ENCODE measurements around the gene TOMM22.

Gene TOMM22

DNA sequence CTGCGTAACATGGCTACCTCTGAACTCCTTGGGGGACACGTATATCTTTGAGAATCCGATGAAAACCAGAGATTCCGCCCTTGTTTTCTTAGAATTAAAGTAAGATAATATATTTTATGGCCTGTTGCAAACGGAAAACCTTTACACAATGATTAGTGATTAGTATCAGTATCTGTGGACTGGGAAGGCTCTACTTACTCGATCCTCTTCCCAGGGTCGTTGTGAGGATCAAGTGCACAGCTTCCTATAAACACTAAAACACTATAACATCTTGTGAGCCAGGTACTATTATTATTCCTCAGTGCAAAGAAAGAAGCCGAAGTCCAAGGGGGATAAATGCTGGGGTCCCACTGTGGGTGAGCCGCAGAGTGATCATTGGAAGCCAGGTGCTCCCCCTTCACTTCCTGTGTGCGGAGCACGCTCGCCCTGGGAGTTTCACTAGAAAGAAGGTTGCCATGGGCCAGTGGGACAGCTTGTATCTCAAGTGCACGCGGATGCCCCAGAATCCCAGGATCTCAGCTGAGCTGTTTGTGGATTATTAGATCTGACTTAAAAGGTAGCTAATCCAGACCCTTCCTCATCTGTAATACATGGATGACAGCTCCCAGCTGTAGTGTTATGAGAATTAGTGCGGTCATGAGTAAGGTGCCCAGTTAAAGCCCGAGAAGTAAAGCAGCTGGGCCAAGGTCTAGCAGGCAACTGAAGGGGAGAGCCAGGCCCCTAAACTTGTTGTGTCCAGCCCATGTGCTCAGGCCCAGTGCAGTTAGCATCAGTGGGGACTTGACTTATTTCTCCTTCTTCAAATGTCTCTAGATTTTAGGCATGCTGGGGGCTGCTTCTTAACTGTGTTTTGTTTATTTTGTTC lies 24.5 kb upstream of the TOMM22 start:
- Histone ChIP-seq H3K4me2 (ENCODE audit: low read length) (peak overlapping the region; percentile 94), H3K4me3 (ENCODE audit: low read depth, low read length) (peak overlapping the region; percentile 95), H3K27ac (ENCODE audit: low read depth, low read length) (no peak overlapping the region), H2BK12ac (ENCODE audit: low read length) (no peak overlapping the region), H2BK120ac (ENCODE audit: insufficient read depth, low read length, poor library complexity) (no peak overlapping the region), H2BK5ac (ENCODE audit: low read depth, low read length, poor library complexity) (no peak overlapping the region), H3K14ac (ENCODE audit: low read length) (peak overlapping the region; percentile 74), H3K79me1 (ENCODE audit: low read length) (peaks cover 9% of the 10 kb centered on the region), H3K18ac (ENCODE audit: low read length) (peak overlapping the region; percentile 50), H3K27me3 (ENCODE audit: insufficient read depth, low read length) (no peaks in the 10 kb centered on the region), H3K4ac (ENCODE audit: low read depth, low read length) (peak overlapping the region; percentile 65), H3K9me3 (ENCODE audit: insufficient read depth, low read depth, low read length) (no peaks in the 10 kb centered on the region), H3K9ac (ENCODE audit: low read length) (peak overlapping the region; percentile 93), H4K8ac (ENCODE audit: low read depth, low read length) (peak overlapping the region; percentile 88), H4K12ac (ENCODE audit: low read depth, low read length) (no peak overlapping the region), H3K79me2 (ENCODE audit: control insufficient read depth, insufficient read depth, low read length, poor library complexity) (peaks cover 4% of the 10 kb centered on the region), H2AFZ (ENCODE audit: insufficient read depth, low read length, poor library complexity) (peak overlapping the region; percentile 98), H3K23ac (ENCODE audit: low read length) (no peak overlapping the region), H3K36me3 (ENCODE audit: control insufficient read depth in 1 of 2, insufficient read depth in 2 of 2, low read length in 2 of 2) (no peaks in the 10 kb centered on the region), H3K4me1 (ENCODE audit: control insufficient read depth in 1 of 2, insufficient read depth in 2 of 2, low read length in 2 of 2) (peaks cover 5 to 7% of the 10 kb centered on the region in 2 experiments), H4K91ac (ENCODE audit: low read depth, low read length) (no peak overlapping the region), H2AK5ac (ENCODE audit: low read length) (no peak overlapping the region)
- no peak for DNase-seq
- no CpG with 5 or more reads among the region's 16 CpGs for WGBS (ENCODE audit: extremely low coverage, insufficient coverage, insufficient read length)

DNA sequence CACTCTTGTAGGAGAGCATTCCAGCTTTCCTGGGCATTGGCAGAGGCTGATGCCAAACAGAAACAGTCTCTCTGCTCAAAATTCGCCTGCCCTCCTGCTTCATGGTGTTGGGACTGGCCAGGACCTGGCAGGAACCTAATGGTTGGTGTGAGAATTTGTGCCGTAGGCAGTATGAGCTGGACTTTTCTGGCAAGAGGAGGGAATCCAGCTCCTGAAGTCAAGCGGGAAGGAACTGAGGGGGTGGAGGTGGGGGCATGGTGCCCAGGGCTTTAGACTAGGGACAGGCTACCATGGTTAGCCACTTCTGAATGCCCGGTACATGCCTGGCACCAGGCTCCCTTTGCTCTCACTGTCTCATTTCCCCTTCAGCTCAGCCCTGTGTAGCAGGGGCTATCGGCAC lies 6.9 kb upstream of the TOMM22 start:
- Histone ChIP-seq H2AFZ (ENCODE audit: insufficient read depth, low read length, poor library complexity) (no peak overlapping the region), H3K79me1 (ENCODE audit: low read length) (no peaks in the 10 kb centered on the region), H4K91ac (ENCODE audit: low read depth, low read length) (no peak overlapping the region), H3K9ac (ENCODE audit: low read length) (no peak overlapping the region), H2BK120ac (ENCODE audit: insufficient read depth, low read length, poor library complexity) (no peak overlapping the region), H4K8ac (ENCODE audit: low read depth, low read length) (no peak overlapping the region), H3K27me3 (ENCODE audit: insufficient read depth, low read length) (no peaks in the 10 kb centered on the region), H3K4ac (ENCODE audit: low read depth, low read length) (no peak overlapping the region), H3K4me3 (ENCODE audit: low read depth, low read length) (no peak overlapping the region), H3K79me2 (ENCODE audit: control insufficient read depth, insufficient read depth, low read length, poor library complexity) (no peaks in the 10 kb centered on the region), H2AK5ac (ENCODE audit: low read length) (no peak overlapping the region), H3K9me3 (ENCODE audit: insufficient read depth, low read depth, low read length) (no peaks in the 10 kb centered on the region), H2BK12ac (ENCODE audit: low read length) (no peak overlapping the region), H3K23ac (ENCODE audit: low read length) (no peak overlapping the region), H3K27ac (ENCODE audit: low read depth, low read length) (no peak overlapping the region), H3K36me3 (ENCODE audit: control insufficient read depth in 1 of 2, insufficient read depth in 2 of 2, low read length in 2 of 2) (peaks cover 12 to 18% of the 10 kb centered on the region in 2 experiments), H3K4me1 (ENCODE audit: control insufficient read depth in 1 of 2, insufficient read depth in 2 of 2, low read length in 2 of 2) (no peaks in the 10 kb centered on the region), H2BK5ac (ENCODE audit: low read depth, low read length, poor library complexity) (no peak overlapping the region), H3K4me2 (ENCODE audit: low read length) (no peak overlapping the region), H3K14ac (ENCODE audit: low read length) (no peak overlapping the region), H4K12ac (ENCODE audit: low read depth, low read length) (no peak overlapping the region), H3K18ac (ENCODE audit: low read length) (no peak overlapping the region)
- no CpG with 5 or more reads among the region's 5 CpGs for WGBS (ENCODE audit: extremely low coverage, insufficient coverage, insufficient read length)
- no peak for DNase-seq

DNA sequence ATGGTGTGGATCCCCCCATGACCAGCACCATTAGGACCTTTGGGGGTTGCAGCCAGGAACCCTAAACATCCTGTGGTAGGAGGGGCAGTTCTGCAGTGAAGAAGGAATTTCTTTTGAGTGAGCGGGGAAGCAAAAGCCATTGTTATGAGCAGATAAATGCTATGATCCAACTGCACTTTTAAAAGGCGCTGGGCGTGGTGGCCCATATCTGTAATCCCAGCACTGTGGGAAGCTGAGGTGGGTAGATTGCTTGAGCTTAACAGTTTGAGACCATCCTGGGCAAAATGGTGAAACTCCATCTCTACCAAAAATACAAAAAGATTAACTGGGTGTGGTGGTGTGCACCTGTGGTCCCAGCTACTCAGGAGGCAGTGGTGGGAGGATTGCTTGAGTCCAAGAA lies 5.9 kb upstream of the TOMM22 start:
- Histone ChIP-seq H3K18ac (ENCODE audit: low read length) (no peak overlapping the region), H2AFZ (ENCODE audit: insufficient read depth, low read length, poor library complexity) (no peak overlapping the region), H3K9me3 (ENCODE audit: insufficient read depth, low read depth, low read length) (no peaks in the 10 kb centered on the region), H2BK120ac (ENCODE audit: insufficient read depth, low read length, poor library complexity) (no peak overlapping the region), H3K27me3 (ENCODE audit: insufficient read depth, low read length) (no peaks in the 10 kb centered on the region), H3K4ac (ENCODE audit: low read depth, low read length) (no peak overlapping the region), H3K27ac (ENCODE audit: low read depth, low read length) (no peak overlapping the region), H2BK5ac (ENCODE audit: low read depth, low read length, poor library complexity) (no peak overlapping the region), H4K12ac (ENCODE audit: low read depth, low read length) (no peak overlapping the region), H3K79me1 (ENCODE audit: low read length) (no peaks in the 10 kb centered on the region), H3K14ac (ENCODE audit: low read length) (no peak overlapping the region), H3K9ac (ENCODE audit: low read length) (no peak overlapping the region), H3K4me3 (ENCODE audit: low read depth, low read length) (no peak overlapping the region), H4K91ac (ENCODE audit: low read depth, low read length) (no peak overlapping the region), H3K4me2 (ENCODE audit: low read length) (no peak overlapping the region), H2AK5ac (ENCODE audit: low read length) (no peak overlapping the region), H3K79me2 (ENCODE audit: control insufficient read depth, insufficient read depth, low read length, poor library complexity) (no peaks in the 10 kb centered on the region), H3K36me3 (ENCODE audit: control insufficient read depth in 1 of 2, insufficient read depth in 2 of 2, low read length in 2 of 2) (peaks cover 12 to 17% of the 10 kb centered on the region in 2 experiments), H2BK12ac (ENCODE audit: low read length) (no peak overlapping the region), H4K8ac (ENCODE audit: low read depth, low read length) (no peak overlapping the region), H3K4me1 (ENCODE audit: control insufficient read depth in 1 of 2, insufficient read depth in 2 of 2, low read length in 2 of 2) (no peaks in the 10 kb centered on the region), H3K23ac (ENCODE audit: low read length) (no peak overlapping the region)
- no peak for DNase-seq
- WGBS (ENCODE audit: extremely low coverage, insufficient coverage, insufficient read length) = no CpG with 5 or more reads among the region's 3 CpGs

DNA sequence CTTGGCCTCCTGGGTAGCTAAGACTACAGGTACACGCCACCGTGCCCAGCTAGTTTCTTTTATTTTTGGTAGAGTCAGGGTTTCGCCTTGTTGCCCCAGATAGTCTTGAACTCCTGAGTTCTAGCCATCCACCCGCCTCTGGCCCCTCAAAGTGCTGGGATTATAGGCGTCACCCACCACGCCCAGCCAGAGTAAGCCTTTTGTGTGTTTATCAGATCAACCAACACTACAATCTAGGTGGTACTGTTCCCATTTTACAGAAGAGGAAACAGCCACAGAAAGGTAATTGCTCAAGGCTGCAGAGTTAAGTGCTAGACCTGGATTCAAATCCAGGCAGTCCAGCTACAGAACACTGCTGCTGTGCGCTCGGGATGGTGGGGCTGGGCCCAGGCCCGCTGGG lies 3.1 kb downstream of the TOMM22 start:
- Histone ChIP-seq H3K18ac (ENCODE audit: low read length) (no peak overlapping the region), H3K4ac (ENCODE audit: low read depth, low read length) (no peak overlapping the region), H3K4me1 (ENCODE audit: control insufficient read depth in 1 of 2, insufficient read depth in 2 of 2, low read length in 2 of 2) (peaks cover 5 to 8% of the 10 kb centered on the region in 2 experiments), H3K79me1 (ENCODE audit: low read length) (peaks cover 4% of the 10 kb centered on the region), H4K8ac (ENCODE audit: low read depth, low read length) (no peak overlapping the region), H3K14ac (ENCODE audit: low read length) (no peak overlapping the region), H3K36me3 (ENCODE audit: control insufficient read depth in 1 of 2, insufficient read depth in 2 of 2, low read length in 2 of 2) (peaks cover 36 to 54% of the 10 kb centered on the region in 2 experiments), H3K23ac (ENCODE audit: low read length) (no peak overlapping the region), H3K27me3 (ENCODE audit: insufficient read depth, low read length) (no peaks in the 10 kb centered on the region), H3K79me2 (ENCODE audit: control insufficient read depth, insufficient read depth, low read length, poor library complexity) (peaks cover 3% of the 10 kb centered on the region), H2BK120ac (ENCODE audit: insufficient read depth, low read length, poor library complexity) (no peak overlapping the region), H2AK5ac (ENCODE audit: low read length) (no peak overlapping the region), H2BK12ac (ENCODE audit: low read length) (no peak overlapping the region), H3K4me3 (ENCODE audit: low read depth, low read length) (no peak overlapping the region), H4K12ac (ENCODE audit: low read depth, low read length) (no peak overlapping the region), H2BK5ac (ENCODE audit: low read depth, low read length, poor library complexity) (no peak overlapping the region), H3K27ac (ENCODE audit: low read depth, low read length) (no peak overlapping the region), H3K9ac (ENCODE audit: low read length) (no peak overlapping the region), H3K9me3 (ENCODE audit: insufficient read depth, low read depth, low read length) (no peaks in the 10 kb centered on the region), H4K91ac (ENCODE audit: low read depth, low read length) (no peak overlapping the region), H3K4me2 (ENCODE audit: low read length) (no peak overlapping the region), H2AFZ (ENCODE audit: insufficient read depth, low read length, poor library complexity) (no peak overlapping the region)
- no peak for DNase-seq
- WGBS (ENCODE audit: extremely low coverage, insufficient coverage, insufficient read length) = no CpG with 5 or more reads among the region's 9 CpGs
